ENCODE measurements around the gene SEPHS1. TPM values are rescaled to one million over a fixed set of nuclear protein-coding genes. Genes with fewer than 3 reads are reported as not detected.

SEPHS1 gene
- total RNA-seq, 1 experiment from 2014 or later, result 509 TPM

GRCh38 chr10:13294784-13295183 is 53.3 kb downstream of the SEPHS1 start (continued):
- TF ChIP-seq USF2 (CRISPR knock-in tag; IDR thresholded peaks at IDR 0.05) (no peak), ZNF281 (CRISPR knock-in tag; IDR thresholded peaks at IDR 0.05) (no peak), E2F4 (CRISPR knock-in tag; IDR thresholded peaks at IDR 0.05; ENCODE audit: borderline replicate concordance, low read depth) (no peak), SOX15 (CRISPR knock-in tag; IDR thresholded peaks at IDR 0.05) (no peak)

GRCh38 chr10:13291821-13292773 is 56.0 kb downstream of the SEPHS1 start:
- Mint-ChIP-seq H3K27ac (peak overlapping the region; percentile 50; the same call in 1 of the 2 replicates), H3K27me3 (ENCODE audit: low read depth) (no peaks in the 10 kb centered on the region), H3K36me3 (peaks cover 24% of the 10 kb centered on the region), H3K4me1 (peaks cover 12% of the 10 kb centered on the region), H3K9me3 (no peaks in the 10 kb centered on the region), H3K4me3 (no peak overlapping the region)
- ATAC-seq, result no peak
- POLR2A ChIA-PET, result interaction anchor here (1.0 kb wide), 1 partner anchor 10 kb away, joined by 4 read pairs; no protein-coding TSS in a partner anchor
- CTCF ChIA-PET, result interaction anchor here (1.1 to 1.4 kb wide), 2 partner anchors 10 to 20 kb away, joined by 3 to 5 read pairs; no protein-coding TSS in a partner anchor
- DNase-seq (ENCODE audit: low spot score), result no peak
- no peak for TF ChIP-seq E2F1 (CRISPR knock-in tag; IDR thresholded peaks at IDR 0.05)
- no peak for TF ChIP-seq ZNF425 (CRISPR knock-in tag; conservative IDR thresholded peaks at IDR 0.05)
- TF ChIP-seq GABPB1 (CRISPR knock-in tag; IDR thresholded peaks at IDR 0.05), result peak; percentile 41; the same call in 1 of the 2 replicates
- TF ChIP-seq ZNF281 (CRISPR knock-in tag; IDR thresholded peaks at IDR 0.05), result no peak

GRCh38 chr10:13291061-13291460 is 57.0 kb downstream of the SEPHS1 start:
- no peaks in the 10 kb centered on the region for H3K9me3 Mint-ChIP-seq
- no peaks in the 10 kb centered on the region for H3K27me3 Mint-ChIP-seq (ENCODE audit: low read depth)
- no peak overlapping the region for H3K27ac Mint-ChIP-seq
- TF ChIP-seq STAT6 (CRISPR knock-in tag; conservative IDR thresholded peaks at IDR 0.05; ENCODE audit: low read depth), result no peak
- ATAC-seq (no peak), DNase-seq (ENCODE audit: low spot score) (no peak)
- peaks cover 27% of the 10 kb centered on the region for H3K36me3 Mint-ChIP-seq
- peaks cover 12% of the 10 kb centered on the region for H3K4me1 Mint-ChIP-seq
- CTCF ChIA-PET, result no interaction called here
- H3K4me3 Mint-ChIP-seq, result no peak overlapping the region
- POLR2A ChIA-PET, result no interaction called here
